Measurements from ENCODE around the gene RIPK1.

Gene RIPK1

GRCh38 chr6:3088446-3088845 lies 20.2 kb downstream of the RIPK1 start:
- DNase-seq (ENCODE audit: low read depth): no peak
- TF ChIP-seq POLR2A (IDR thresholded peaks at IDR 0.05; ENCODE audit: extremely low read depth, insufficient read length) (no peak), MYC (IDR thresholded peaks at IDR 0.05; ENCODE audit: low read depth, low read length) (no peak)
- TF ChIP-seq, protein P1, sequence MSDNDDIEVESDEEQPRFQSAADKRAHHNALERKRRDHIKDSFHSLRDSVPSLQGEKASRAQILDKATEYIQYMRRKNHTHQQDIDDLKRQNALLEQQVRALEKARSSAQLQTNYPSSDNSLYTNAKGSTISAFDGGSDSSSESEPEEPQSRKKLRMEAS (IDR thresholded peaks at IDR 0.05; ENCODE audit: low read depth, low read length): no peak
- TF ChIP-seq, protein P2, sequence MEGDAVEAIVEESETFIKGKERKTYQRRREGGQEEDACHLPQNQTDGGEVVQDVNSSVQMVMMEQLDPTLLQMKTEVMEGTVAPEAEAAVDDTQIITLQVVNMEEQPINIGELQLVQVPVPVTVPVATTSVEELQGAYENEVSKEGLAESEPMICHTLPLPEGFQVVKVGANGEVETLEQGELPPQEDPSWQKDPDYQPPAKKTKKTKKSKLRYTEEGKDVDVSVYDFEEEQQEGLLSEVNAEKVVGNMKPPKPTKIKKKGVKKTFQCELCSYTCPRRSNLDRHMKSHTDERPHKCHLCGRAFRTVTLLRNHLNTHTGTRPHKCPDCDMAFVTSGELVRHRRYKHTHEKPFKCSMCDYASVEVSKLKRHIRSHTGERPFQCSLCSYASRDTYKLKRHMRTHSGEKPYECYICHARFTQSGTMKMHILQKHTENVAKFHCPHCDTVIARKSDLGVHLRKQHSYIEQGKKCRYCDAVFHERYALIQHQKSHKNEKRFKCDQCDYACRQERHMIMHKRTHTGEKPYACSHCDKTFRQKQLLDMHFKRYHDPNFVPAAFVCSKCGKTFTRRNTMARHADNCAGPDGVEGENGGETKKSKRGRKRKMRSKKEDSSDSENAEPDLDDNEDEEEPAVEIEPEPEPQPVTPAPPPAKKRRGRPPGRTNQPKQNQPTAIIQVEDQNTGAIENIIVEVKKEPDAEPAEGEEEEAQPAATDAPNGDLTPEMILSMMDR (IDR thresholded peaks at IDR 0.05; ENCODE audit: low read depth, low read length): no peak
- H3K4me3 ChIP-seq (ENCODE audit: low read depth, low read length): no peak overlapping the region

- no peak overlapping the region for H3K4me3 ChIP-seq (ENCODE audit: low read depth, low read length)
- no peak for TF ChIP-seq MYC (IDR thresholded peaks at IDR 0.05; ENCODE audit: low read depth, low read length)
- no peak for TF ChIP-seq POLR2A (IDR thresholded peaks at IDR 0.05; ENCODE audit: extremely low read depth, insufficient read length)
- DNase-seq (ENCODE audit: low read depth): no peak
Observed at GRCh38 chr6:3088968-3089367, 20.7 kb downstream of the RIPK1 start.

GRCh38 chr6:3090013-3090412 lies 21.7 kb downstream of the RIPK1 start:
- DNase-seq (ENCODE audit: low read depth): no peak
- TF ChIP-seq, protein P1 (IDR thresholded peaks at IDR 0.05; ENCODE audit: low read depth, low read length): no peak
- TF ChIP-seq, protein P2 (IDR thresholded peaks at IDR 0.05; ENCODE audit: low read depth, low read length): no peak
- TF ChIP-seq POLR2A (IDR thresholded peaks at IDR 0.05; ENCODE audit: extremely low read depth, insufficient read length) (no peak), MYC (IDR thresholded peaks at IDR 0.05; ENCODE audit: low read depth, low read length) (no peak)
- no peak overlapping the region for H3K4me3 ChIP-seq (ENCODE audit: low read depth, low read length)

DNA sequence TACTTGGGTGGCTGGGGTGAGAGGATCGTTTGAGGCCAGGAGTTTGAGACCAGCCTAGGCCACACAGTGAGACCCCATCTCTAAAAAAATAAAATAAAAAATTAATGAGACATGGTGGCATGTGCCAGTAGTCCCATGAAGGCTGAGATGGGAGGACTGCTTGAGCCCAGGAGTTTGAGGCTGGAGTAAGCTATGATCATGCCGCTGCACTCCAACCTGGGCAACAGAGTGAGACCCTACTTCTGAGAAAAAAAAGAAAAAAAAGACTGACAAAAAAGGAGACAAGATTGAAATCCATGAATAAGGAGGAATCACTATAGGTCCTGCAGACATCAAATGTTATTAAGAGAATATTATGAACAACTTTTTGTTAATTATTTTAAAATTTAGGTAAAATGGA lies 26.5 kb downstream of the RIPK1 start:
- TF ChIP-seq POLR2A (IDR thresholded peaks at IDR 0.05; ENCODE audit: extremely low read depth, insufficient read length): no peak
- TF ChIP-seq, protein P2 (IDR thresholded peaks at IDR 0.05; ENCODE audit: low read depth, low read length): no peak
- TF ChIP-seq, protein P1 (IDR thresholded peaks at IDR 0.05; ENCODE audit: low read depth, low read length): no peak
- no peak for TF ChIP-seq MYC (IDR thresholded peaks at IDR 0.05; ENCODE audit: low read depth, low read length)

GRCh38 chr6:3102875-3103274 lies 34.6 kb downstream of the RIPK1 start:
- no peak for DNase-seq (ENCODE audit: low read depth)
- H3K4me3 ChIP-seq (ENCODE audit: low read depth, low read length): no peak overlapping the region
- TF ChIP-seq, protein P2 (IDR thresholded peaks at IDR 0.05; ENCODE audit: low read depth, low read length): no peak
- TF ChIP-seq POLR2A (IDR thresholded peaks at IDR 0.05; ENCODE audit: extremely low read depth, insufficient read length) (no peak), MYC (IDR thresholded peaks at IDR 0.05; ENCODE audit: low read depth, low read length) (no peak)
- TF ChIP-seq, protein P1 (IDR thresholded peaks at IDR 0.05; ENCODE audit: low read depth, low read length): no peak

More for the DNA sequence above, 26.5 kb downstream of the RIPK1 start:
- H3K4me3 ChIP-seq (ENCODE audit: low read depth, low read length): no peak overlapping the region
- no peak for DNase-seq (ENCODE audit: low read depth)

- TF ChIP-seq, protein P2 (IDR thresholded peaks at IDR 0.05; ENCODE audit: low read depth, low read length): no peak
- TF ChIP-seq MYC (IDR thresholded peaks at IDR 0.05; ENCODE audit: low read depth, low read length) (no peak), POLR2A (IDR thresholded peaks at IDR 0.05; ENCODE audit: extremely low read depth, insufficient read length) (no peak)
- TF ChIP-seq, protein P1 (IDR thresholded peaks at IDR 0.05; ENCODE audit: low read depth, low read length): no peak
- no peak overlapping the region for H3K4me3 ChIP-seq (ENCODE audit: low read depth, low read length)
- DNase-seq (ENCODE audit: low read depth): no peak
Observed at GRCh38 chr6:3108746-3109414, 40.6 kb downstream of the RIPK1 start.

All from NB4 (cell line).